HG03060 (cell line): Measurements from ENCODE around the gene PDE4B.
"Not testable (repeated sequence)": the region's sequence is repeated elsewhere in the genome, so short reads cannot be mapped to it uniquely, and the experiment has no call there.

Source experiments
- ATAC-seq: cut with Tn5 transposase; IDR thresholded peaks from one replicate; pipeline ENCODE4 v1.9.1; 2021; ENCODE audit warnings: low read depth, moderate number of reproducible peaks; ENCODE audit not compliant: unreplicated experiment

PDE4B gene

GRCh38 chr1:65813956-65814355 is 21.3 kb downstream of the PDE4B start:
- no peak for ATAC-seq

- ATAC-seq, result no peak
These were observed 22.1 kb downstream of the PDE4B start for GRCh38 chr1:65814752-65815151.

- no peak for ATAC-seq
These were observed 25.2 kb downstream of the PDE4B start for GRCh38 chr1:65817891-65818290.

GRCh38 chr1:65818966-65819365 is 26.3 kb downstream of the PDE4B start:
- ATAC-seq, result no peak

- no peak for ATAC-seq
These were observed 28.3 kb downstream of the PDE4B start for GRCh38 chr1:65820983-65821382.

- no peak for ATAC-seq
These were observed 28.7 kb downstream of the PDE4B start for GRCh38 chr1:65821386-65821785.

GRCh38 chr1:65824103-65824502 is 31.4 kb downstream of the PDE4B start:
- no peak for ATAC-seq

- ATAC-seq, result no peak
These were observed 33.0 kb downstream of the PDE4B start for GRCh38 chr1:65825741-65826140.

- no peak for ATAC-seq
These were observed 34.1 kb downstream of the PDE4B start for GRCh38 chr1:65826782-65827181.

GRCh38 chr1:65827346-65827745 is 34.7 kb downstream of the PDE4B start:
- no peak for ATAC-seq

GRCh38 chr1:65830306-65830705 is 37.6 kb downstream of the PDE4B start:
- ATAC-seq, result no peak

- no peak for ATAC-seq
These were observed 39.6 kb downstream of the PDE4B start for GRCh38 chr1:65832296-65832695.

- ATAC-seq, result no peak
These were observed 44.0 kb downstream of the PDE4B start for GRCh38 chr1:65836686-65837085.

GRCh38 chr1:65840683-65841082 is 48.0 kb downstream of the PDE4B start:
- ATAC-seq, result no peak

GRCh38 chr1:65844296-65844695 is 51.6 kb downstream of the PDE4B start:
- ATAC-seq, result no peak

GRCh38 chr1:65844821-65845534 is 52.3 kb downstream of the PDE4B start:
- ATAC-seq, result no peak

GRCh38 chr1:65845535-65846060 is 52.9 kb downstream of the PDE4B start:
- ATAC-seq, result no peak

GRCh38 chr1:65846866-65847265 is 54.2 kb downstream of the PDE4B start:
- ATAC-seq, result no peak

GRCh38 chr1:65850281-65850680 is 57.6 kb downstream of the PDE4B start:
- no peak for ATAC-seq

- not testable (repeated sequence) for ATAC-seq
These were observed 63.9 kb downstream of the PDE4B start for GRCh38 chr1:65856591-65856990.

GRCh38 chr1:65866439-65866838 is 73.7 kb downstream of the PDE4B start:
- ATAC-seq, result no peak

- no peak for ATAC-seq
These were observed 79.6 kb downstream of the PDE4B start for GRCh38 chr1:65872301-65872700.
